GM12878 (cell line): Measurements from ENCODE around the gene CD2AP. TPM values are rescaled to one million over a fixed set of nuclear protein-coding genes. Genes with fewer than 3 reads are reported as not detected.

ENCODE experiments used
- ATAC-seq: fragments of 200-7000 bp; cut with Tn5 transposase; 3 replicates; pipeline ENCODE4 v1.9.1; 2020; ENCODE audit warnings: mild to moderate bottlenecking, moderate library complexity
- BruUV-seq: library from RNA; stranded (reverse); fragments of 400-500 nt; replicated peaks from 2 replicates; lab custom pipeline; 2021; lab: Mats Ljungman, UMichigan
- CTCF ChIA-PET: fragments of 300-600 bp; sonication (Branson Sonifier 250); formaldehyde crosslinking; extraction: SDS; loops from one replicate; lab custom pipeline; 2021; ENCODE audit warnings: inconsistent platforms; lab: Yijun Ruan, JAX
- POLR2A ChIA-PET: fragments of 350-600 bp; formaldehyde crosslinking; extraction: SDS; loops from one replicate; lab custom pipeline; 2021; ENCODE audit warnings: inconsistent platforms; lab: Charles Lee
- RAD21 ChIA-PET: fragments of 300-600 bp; sonication (Branson Sonifier 250); formaldehyde crosslinking; loops from one replicate; lab custom pipeline; 2023; ENCODE audit warnings: antibody characterized with exemption; ENCODE audit not compliant: unreplicated experiment; lab: Charles Lee
- SMC1A ChIA-PET: fragments of 300-600 bp; sonication (Branson Sonifier 250); formaldehyde crosslinking; loops from one replicate; lab custom pipeline; 2023; ENCODE audit not compliant: unreplicated experiment, uncharacterized antibody; lab: Charles Lee
- DNase-seq: peaks from one replicate; pipeline ENCODE4 v3.0.0-alpha.2; 2011; ENCODE audit warnings: low read depth, low spot score
- FAIRE-seq: peaks from 3 replicates; lab custom pipeline; 2011; peaks lifted over from hg19 to GRCh38; lab: Jason Lieb, UNC
- H2AFZ ChIP-seq: 2 replicates; pipeline ENCODE4 v1.6.0; 2011; ENCODE audit warnings: low read depth, low read length, control low read depth; ENCODE audit not compliant: control insufficient read depth
- H3K27ac ChIP-seq: 2 replicates; pipeline ENCODE4 v1.5.1; 2011; ENCODE audit warnings: control low read depth; ENCODE audit not compliant: control insufficient read depth, insufficient read depth
- H3K27me3 ChIP-seq, 2 experiments: replicated peaks in 1 of 2; 2 replicates each; pipeline versions ENCODE4 v1.6.0 to v1.6.1; 2011; ENCODE audit warnings: low read length in 1 of 2; ENCODE audit not compliant: control insufficient read depth in 2 of 2, insufficient read depth in 2 of 2
- H3K36me3 ChIP-seq, 2 experiments: 2 replicates each; pipeline ENCODE4 v1.5.1; 2011; ENCODE audit warnings: low read length in 1 of 2; ENCODE audit not compliant: control insufficient read depth in 2 of 2, insufficient read depth in 2 of 2
- H3K4me1 ChIP-seq: 2 replicates; pipeline ENCODE4 v1.6.1; 2011; ENCODE audit warnings: mild to moderate bottlenecking, low read length, moderate library complexity, mixed read lengths; ENCODE audit not compliant: control insufficient read depth, insufficient read depth
- H3K4me2 ChIP-seq: 2 replicates; pipeline ENCODE4 v1.6.0; 2011; ENCODE audit warnings: control low read depth; ENCODE audit not compliant: control insufficient read depth, insufficient read depth
- H3K4me3 ChIP-seq: fragments of 200-600 bp; sonication (generic); 2 replicates; pipeline ENCODE4 v1.5.1; 2016
- H3K79me2 ChIP-seq: 2 replicates; pipeline ENCODE4 v1.6.0; 2011; ENCODE audit warnings: low read length; ENCODE audit not compliant: control insufficient read depth, insufficient read depth
- H3K9ac ChIP-seq: 2 replicates; pipeline ENCODE4 v1.8.0; 2011; ENCODE audit warnings: low read length, control low read depth, mixed read lengths; ENCODE audit not compliant: control insufficient read depth, insufficient read depth
- H3K9me3 ChIP-seq: replicated peaks from 3 replicates; pipeline ENCODE4 v1.5.1; 2011; ENCODE audit warnings: mild to moderate bottlenecking, low read length; ENCODE audit not compliant: control insufficient read depth, insufficient read depth
- H4K20me1 ChIP-seq: 2 replicates; pipeline ENCODE4 v1.6.0; 2011; ENCODE audit not compliant: control insufficient read depth, insufficient read depth
- CEBPZ ChIP-seq: fragments of 150-350 bp; IDR thresholded peaks from 2 replicates; pipeline ENCODE4 v1.6.1; 2016; ENCODE audit warnings: low read depth, low read length
- CREM ChIP-seq: IDR thresholded peaks from 2 replicates; pipeline ENCODE4 v1.6.1; 2014; ENCODE audit warnings: antibody characterized with exemption, low read depth
- RELB ChIP-seq: fragments of 450-650 bp; IDR thresholded peaks from 2 replicates; pipeline ENCODE4 v1.6.1; 2017; ENCODE audit warnings: low read depth, mild to moderate bottlenecking, moderate library complexity
- REST ChIP-seq: IDR thresholded peaks from 2 replicates; pipeline ENCODE4 v1.6.1; 2012; ENCODE audit warnings: mild to moderate bottlenecking, low read depth, low read length
- SRF ChIP-seq, 2 experiments: IDR thresholded peaks; 2 replicates each; pipeline ENCODE4 v1.6.1; 2011; ENCODE audit warnings: low read depth in 2 of 2, low read length in 2 of 2, mild to moderate bottlenecking in 1 of 2, moderate library complexity in 1 of 2
- ZNF274 ChIP-seq: IDR thresholded peaks from one replicate; pipeline ENCODE4 v1.8.0; 2011; ENCODE audit not compliant: insufficient read length, insufficient read depth
- WGBS: methylation state at CpG from one replicate; pipeline ENCODE4 v1.1.6; 2016; ENCODE audit warnings: low lambda C conversion rate; ENCODE audit not compliant: insufficient replicate concordance, insufficient coverage; ENCODE audit errors: missing lambda C conversion rate; 5-methylcytosine and 5-hydroxymethylcytosine counted together
- in situ Hi-C: fragments of 300-500 bp; cut with MboI; formaldehyde crosslinking; loops from 9 replicates; pipeline ENCODE4 v1.14.3; 2018; ENCODE audit warnings: mixed read lengths
- intact Hi-C: fragments of 100-400 bp; cut with micrococcal nuclease; formaldehyde crosslinking; loops from one replicate; pipeline ENCODE4 v1.14.2; 2022; ENCODE audit not compliant: unreplicated experiment
- polyA plus RNA-seq, 11 experiments: library from polyadenylated mRNA; depleted of rRNA in 4 of 11; unstranded in 6 of 11; stranded (reverse) in 5 of 11; fragments of >200 nt; fragmentation: Nextera tagmentation in 4 of 11; fragmentation: Illumina TruSeq in 1 of 11; extraction: Ambion mirVana in 4 of 11; extraction: Trizol in 1 of 11; gene quantifications; 1 replicate in 1 of 11; 2 replicates in 10 of 11; pipeline versions ENCODE4 v1.2.1 to v1.2.3, GENCODE V29; 2011 to 2016; ENCODE audit warnings: inconsistent platforms in 2 of 11, missing spikeins in 2 of 11, low read depth in 1 of 11
- total RNA-seq, 4 experiments: library from RNA; depleted of rRNA in 3 of 4; stranded (reverse); fragments of >200 nt in 3 of 4; fragmentation: Illumina TruSeq in 1 of 4; extraction: Trizol in 1 of 4; gene quantifications; 2 replicates each; pipeline versions ENCODE4 v1.2.1 to v1.2.3, GENCODE V29; 2013 to 2021

The CD2AP gene
- total and polyA plus RNA-seq, 10 of the 15 experiments (the other 5 are each of a cell fraction or from before 2014, with no cell fraction given): 5.4 to 46.6 (median 20.9) TPM

- in situ Hi-C loops: no loop called here
- TF ChIP-seq REST (no peak), RELB (no peak), ZNF274 (no peak), CEBPZ (no peak), CREM (no peak), SRF (IDR thresholded peaks at IDR 0.05; ENCODE audit: low read depth in 2 of 2, low read length in 2 of 2) (no peak)
- Histone ChIP-seq H2AFZ (no peak overlapping the region), H3K9me3 (no peaks in the 10 kb centered on the region), H3K9ac (no peak overlapping the region), H3K27me3 (peaks cover 0 to 6% of the 10 kb centered on the region in 2 experiments; a peak in 2 of 4 replicates), H3K79me2 (no peaks in the 10 kb centered on the region), H3K4me3 (no peak overlapping the region), H3K27ac (no peak overlapping the region), H3K4me1 (peaks cover 3% of the 10 kb centered on the region), H3K36me3 (no peaks in the 10 kb centered on the region), H4K20me1 (no peaks in the 10 kb centered on the region), H3K4me2 (no peak overlapping the region)
- DNase-seq: no peak
- 13% methylated on average over 7 of the region's 7 CpGs for WGBS
- SMC1A ChIA-PET: interaction anchor here (1.0 kb wide), 2 partner anchors 9 to 78 kb away, joined by 3 read pairs; no protein-coding TSS in a partner anchor
- no peak for FAIRE-seq
- peak; percentile 66 for ATAC-seq
- POLR2A ChIA-PET: no interaction called here
- CTCF ChIA-PET: interaction anchor here (0.8 to 1.4 kb wide), 5 partner anchors 23 to 125 kb away, joined by 3 to 5 read pairs (median 3); no protein-coding TSS in a partner anchor
- intact Hi-C loops: no loop called here
- RAD21 ChIA-PET: interaction anchor here (1.8 kb wide), 1 partner anchor 24 kb away, joined by 5 read pairs; no protein-coding TSS in a partner anchor
- no TSS peak for BruUV-seq
These were observed 178.4 kb downstream of the CD2AP start for GRCh38 chr6:47655719-47656595.
